ENCODE results near the gene BSG. TPM values are rescaled to one million over a fixed set of nuclear protein-coding genes. Genes with fewer than 3 reads are reported as not detected.

The BSG gene
- total and polyA plus RNA-seq, 9 of the 15 experiments (the other 6 are each of a cell fraction or from before 2014, with no cell fraction given): 4.6 to 495 (median 187) TPM

DNA sequence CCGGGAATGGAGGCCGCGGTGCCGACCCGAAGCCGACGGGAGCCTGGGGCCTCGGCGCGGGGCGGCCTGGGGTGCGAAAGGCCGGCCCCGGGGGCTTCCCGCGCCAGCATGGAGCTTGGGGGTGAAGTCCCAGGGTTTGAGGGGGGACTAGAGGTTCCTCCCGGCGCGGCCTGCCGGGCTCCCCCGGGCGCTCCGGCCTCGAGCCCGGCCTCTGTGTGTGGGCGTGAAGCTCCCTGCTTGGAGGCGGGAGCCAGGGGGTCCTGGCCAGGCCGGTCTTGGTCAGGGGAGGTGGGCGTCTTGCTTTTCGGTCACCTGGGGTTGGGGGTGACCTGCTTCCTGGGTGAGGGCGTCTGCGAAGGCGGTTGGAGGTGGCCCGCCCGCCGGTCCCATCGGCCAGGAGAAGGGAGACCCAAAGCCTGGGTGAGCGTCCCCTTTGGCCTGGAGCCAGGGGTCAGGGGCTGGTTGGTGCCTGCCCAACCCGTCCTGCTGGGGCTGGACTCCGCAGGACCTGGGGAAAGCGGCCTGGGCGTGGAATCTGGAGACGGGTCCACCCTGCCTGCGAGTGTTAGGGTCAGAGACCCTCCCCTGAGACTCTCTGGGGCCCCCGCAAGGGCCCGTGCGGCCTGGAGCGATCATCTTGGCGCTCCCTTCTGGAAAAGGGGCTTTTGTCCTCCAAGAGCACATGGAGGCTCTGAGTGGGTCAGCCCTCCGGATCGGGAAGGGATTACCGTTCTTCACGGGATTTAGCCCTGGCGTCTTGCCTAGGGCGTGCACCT lies 535 bp downstream of the BSG start (continued):
- TF ChIP-seq, protein P1, sequence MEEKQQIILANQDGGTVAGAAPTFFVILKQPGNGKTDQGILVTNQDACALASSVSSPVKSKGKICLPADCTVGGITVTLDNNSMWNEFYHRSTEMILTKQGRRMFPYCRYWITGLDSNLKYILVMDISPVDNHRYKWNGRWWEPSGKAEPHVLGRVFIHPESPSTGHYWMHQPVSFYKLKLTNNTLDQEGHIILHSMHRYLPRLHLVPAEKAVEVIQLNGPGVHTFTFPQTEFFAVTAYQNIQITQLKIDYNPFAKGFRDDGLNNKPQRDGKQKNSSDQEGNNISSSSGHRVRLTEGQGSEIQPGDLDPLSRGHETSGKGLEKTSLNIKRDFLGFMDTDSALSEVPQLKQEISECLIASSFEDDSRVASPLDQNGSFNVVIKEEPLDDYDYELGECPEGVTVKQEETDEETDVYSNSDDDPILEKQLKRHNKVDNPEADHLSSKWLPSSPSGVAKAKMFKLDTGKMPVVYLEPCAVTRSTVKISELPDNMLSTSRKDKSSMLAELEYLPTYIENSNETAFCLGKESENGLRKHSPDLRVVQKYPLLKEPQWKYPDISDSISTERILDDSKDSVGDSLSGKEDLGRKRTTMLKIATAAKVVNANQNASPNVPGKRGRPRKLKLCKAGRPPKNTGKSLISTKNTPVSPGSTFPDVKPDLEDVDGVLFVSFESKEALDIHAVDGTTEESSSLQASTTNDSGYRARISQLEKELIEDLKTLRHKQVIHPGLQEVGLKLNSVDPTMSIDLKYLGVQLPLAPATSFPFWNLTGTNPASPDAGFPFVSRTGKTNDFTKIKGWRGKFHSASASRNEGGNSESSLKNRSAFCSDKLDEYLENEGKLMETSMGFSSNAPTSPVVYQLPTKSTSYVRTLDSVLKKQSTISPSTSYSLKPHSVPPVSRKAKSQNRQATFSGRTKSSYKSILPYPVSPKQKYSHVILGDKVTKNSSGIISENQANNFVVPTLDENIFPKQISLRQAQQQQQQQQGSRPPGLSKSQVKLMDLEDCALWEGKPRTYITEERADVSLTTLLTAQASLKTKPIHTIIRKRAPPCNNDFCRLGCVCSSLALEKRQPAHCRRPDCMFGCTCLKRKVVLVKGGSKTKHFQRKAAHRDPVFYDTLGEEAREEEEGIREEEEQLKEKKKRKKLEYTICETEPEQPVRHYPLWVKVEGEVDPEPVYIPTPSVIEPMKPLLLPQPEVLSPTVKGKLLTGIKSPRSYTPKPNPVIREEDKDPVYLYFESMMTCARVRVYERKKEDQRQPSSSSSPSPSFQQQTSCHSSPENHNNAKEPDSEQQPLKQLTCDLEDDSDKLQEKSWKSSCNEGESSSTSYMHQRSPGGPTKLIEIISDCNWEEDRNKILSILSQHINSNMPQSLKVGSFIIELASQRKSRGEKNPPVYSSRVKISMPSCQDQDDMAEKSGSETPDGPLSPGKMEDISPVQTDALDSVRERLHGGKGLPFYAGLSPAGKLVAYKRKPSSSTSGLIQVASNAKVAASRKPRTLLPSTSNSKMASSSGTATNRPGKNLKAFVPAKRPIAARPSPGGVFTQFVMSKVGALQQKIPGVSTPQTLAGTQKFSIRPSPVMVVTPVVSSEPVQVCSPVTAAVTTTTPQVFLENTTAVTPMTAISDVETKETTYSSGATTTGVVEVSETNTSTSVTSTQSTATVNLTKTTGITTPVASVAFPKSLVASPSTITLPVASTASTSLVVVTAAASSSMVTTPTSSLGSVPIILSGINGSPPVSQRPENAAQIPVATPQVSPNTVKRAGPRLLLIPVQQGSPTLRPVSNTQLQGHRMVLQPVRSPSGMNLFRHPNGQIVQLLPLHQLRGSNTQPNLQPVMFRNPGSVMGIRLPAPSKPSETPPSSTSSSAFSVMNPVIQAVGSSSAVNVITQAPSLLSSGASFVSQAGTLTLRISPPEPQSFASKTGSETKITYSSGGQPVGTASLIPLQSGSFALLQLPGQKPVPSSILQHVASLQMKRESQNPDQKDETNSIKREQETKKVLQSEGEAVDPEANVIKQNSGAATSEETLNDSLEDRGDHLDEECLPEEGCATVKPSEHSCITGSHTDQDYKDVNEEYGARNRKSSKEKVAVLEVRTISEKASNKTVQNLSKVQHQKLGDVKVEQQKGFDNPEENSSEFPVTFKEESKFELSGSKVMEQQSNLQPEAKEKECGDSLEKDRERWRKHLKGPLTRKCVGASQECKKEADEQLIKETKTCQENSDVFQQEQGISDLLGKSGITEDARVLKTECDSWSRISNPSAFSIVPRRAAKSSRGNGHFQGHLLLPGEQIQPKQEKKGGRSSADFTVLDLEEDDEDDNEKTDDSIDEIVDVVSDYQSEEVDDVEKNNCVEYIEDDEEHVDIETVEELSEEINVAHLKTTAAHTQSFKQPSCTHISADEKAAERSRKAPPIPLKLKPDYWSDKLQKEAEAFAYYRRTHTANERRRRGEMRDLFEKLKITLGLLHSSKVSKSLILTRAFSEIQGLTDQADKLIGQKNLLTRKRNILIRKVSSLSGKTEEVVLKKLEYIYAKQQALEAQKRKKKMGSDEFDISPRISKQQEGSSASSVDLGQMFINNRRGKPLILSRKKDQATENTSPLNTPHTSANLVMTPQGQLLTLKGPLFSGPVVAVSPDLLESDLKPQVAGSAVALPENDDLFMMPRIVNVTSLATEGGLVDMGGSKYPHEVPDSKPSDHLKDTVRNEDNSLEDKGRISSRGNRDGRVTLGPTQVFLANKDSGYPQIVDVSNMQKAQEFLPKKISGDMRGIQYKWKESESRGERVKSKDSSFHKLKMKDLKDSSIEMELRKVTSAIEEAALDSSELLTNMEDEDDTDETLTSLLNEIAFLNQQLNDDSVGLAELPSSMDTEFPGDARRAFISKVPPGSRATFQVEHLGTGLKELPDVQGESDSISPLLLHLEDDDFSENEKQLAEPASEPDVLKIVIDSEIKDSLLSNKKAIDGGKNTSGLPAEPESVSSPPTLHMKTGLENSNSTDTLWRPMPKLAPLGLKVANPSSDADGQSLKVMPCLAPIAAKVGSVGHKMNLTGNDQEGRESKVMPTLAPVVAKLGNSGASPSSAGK (IDR thresholded peaks at IDR 0.05): no peak
- TF ChIP-seq, protein P2, sequence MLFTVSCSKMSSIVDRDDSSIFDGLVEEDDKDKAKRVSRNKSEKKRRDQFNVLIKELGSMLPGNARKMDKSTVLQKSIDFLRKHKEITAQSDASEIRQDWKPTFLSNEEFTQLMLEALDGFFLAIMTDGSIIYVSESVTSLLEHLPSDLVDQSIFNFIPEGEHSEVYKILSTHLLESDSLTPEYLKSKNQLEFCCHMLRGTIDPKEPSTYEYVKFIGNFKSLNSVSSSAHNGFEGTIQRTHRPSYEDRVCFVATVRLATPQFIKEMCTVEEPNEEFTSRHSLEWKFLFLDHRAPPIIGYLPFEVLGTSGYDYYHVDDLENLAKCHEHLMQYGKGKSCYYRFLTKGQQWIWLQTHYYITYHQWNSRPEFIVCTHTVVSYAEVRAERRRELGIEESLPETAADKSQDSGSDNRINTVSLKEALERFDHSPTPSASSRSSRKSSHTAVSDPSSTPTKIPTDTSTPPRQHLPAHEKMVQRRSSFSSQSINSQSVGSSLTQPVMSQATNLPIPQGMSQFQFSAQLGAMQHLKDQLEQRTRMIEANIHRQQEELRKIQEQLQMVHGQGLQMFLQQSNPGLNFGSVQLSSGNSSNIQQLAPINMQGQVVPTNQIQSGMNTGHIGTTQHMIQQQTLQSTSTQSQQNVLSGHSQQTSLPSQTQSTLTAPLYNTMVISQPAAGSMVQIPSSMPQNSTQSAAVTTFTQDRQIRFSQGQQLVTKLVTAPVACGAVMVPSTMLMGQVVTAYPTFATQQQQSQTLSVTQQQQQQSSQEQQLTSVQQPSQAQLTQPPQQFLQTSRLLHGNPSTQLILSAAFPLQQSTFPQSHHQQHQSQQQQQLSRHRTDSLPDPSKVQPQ (CRISPR knock-in tag; IDR thresholded peaks at IDR 0.05; ENCODE audit: borderline replicate concordance): no peak
- TF ChIP-seq BRD9 (IDR thresholded peaks at IDR 0.05; ENCODE audit: low read depth, partially characterized antibody) (no peak), JUNB (CRISPR knock-in tag; conservative IDR thresholded peaks at IDR 0.05) (no peak), CTBP1 (IDR thresholded peaks at IDR 0.05; ENCODE audit: borderline replicate concordance) (no peak), CHD2 (IDR thresholded peaks at IDR 0.05; ENCODE audit: low read depth, low read length) (peak; percentile 79), RFX7 (CRISPR knock-in tag; IDR thresholded peaks at IDR 0.05) (no peak), PHF20 (IDR thresholded peaks at IDR 0.05; ENCODE audit: partially characterized antibody) (no peak)
- TF ChIP-seq, protein P3, sequence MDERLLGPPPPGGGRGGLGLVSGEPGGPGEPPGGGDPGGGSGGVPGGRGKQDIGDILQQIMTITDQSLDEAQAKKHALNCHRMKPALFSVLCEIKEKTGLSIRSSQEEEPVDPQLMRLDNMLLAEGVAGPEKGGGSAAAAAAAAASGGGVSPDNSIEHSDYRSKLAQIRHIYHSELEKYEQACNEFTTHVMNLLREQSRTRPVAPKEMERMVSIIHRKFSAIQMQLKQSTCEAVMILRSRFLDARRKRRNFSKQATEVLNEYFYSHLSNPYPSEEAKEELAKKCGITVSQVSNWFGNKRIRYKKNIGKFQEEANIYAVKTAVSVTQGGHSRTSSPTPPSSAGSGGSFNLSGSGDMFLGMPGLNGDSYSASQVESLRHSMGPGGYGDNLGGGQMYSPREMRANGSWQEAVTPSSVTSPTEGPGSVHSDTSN (CRISPR knock-in tag; IDR thresholded peaks at IDR 0.05; ENCODE audit: low read depth): no peak
- TF ChIP-seq, protein P3 (tag; conservative IDR thresholded peaks at IDR 0.05; ENCODE audit: low read depth): no peak
